Neural progenitor cell (in vitro differentiated cells): Measurements from ENCODE around the gene FASTKD3. TPM values are rescaled to one million over a fixed set of nuclear protein-coding genes. Genes with fewer than 3 reads are reported as not detected.

Experiments used
- DNase-seq: peaks from one replicate; pipeline ENCODE4 v3.0.0-alpha.2; 2016; ENCODE audit warnings: low spot score
- H2AFZ ChIP-seq: fragments of 200-600 bp; sonication (generic); replicated peaks from 2 replicates; pipeline ENCODE4 v1.6.1; 2016; ENCODE audit warnings: antibody characterized with exemption
- H3F3A ChIP-seq: fragments of 200-600 bp; sonication (generic); 2 replicates; pipeline ENCODE4 v1.6.1; 2016; ENCODE audit warnings: antibody characterized with exemption, low read depth
- H3K27ac ChIP-seq: fragments of 200-600 bp; sonication (generic); 2 replicates; pipeline ENCODE4 v1.5.1; 2016; ENCODE audit warnings: mild to moderate bottlenecking
- H3K27me3 ChIP-seq: fragments of 200-600 bp; sonication (generic); 2 replicates; pipeline ENCODE4 v1.6.1; 2016; ENCODE audit warnings: mild to moderate bottlenecking, moderate library complexity
- H3K36me3 ChIP-seq: fragments of 200-600 bp; sonication (generic); 2 replicates; pipeline ENCODE4 v1.5.1; 2016
- H3K4me1 ChIP-seq: fragments of 200-600 bp; sonication (generic); 2 replicates; pipeline ENCODE4 v1.6.1; 2016; ENCODE audit warnings: mixed run types
- H3K4me2 ChIP-seq: fragments of 200-600 bp; sonication (generic); 2 replicates; pipeline ENCODE4 v1.6.1; 2016
- H3K4me3 ChIP-seq: fragments of 200-600 bp; sonication (generic); 2 replicates; pipeline ENCODE4 v1.5.1; 2016
- H3K79me2 ChIP-seq: fragments of 200-600 bp; sonication (generic); 2 replicates; pipeline ENCODE4 v1.6.1; 2016; ENCODE audit warnings: low read depth
- H3K9ac ChIP-seq: fragments of 200-600 bp; sonication (generic); 2 replicates; pipeline ENCODE4 v1.6.1; 2016
- H3K9me3 ChIP-seq: fragments of 200-600 bp; sonication (generic); 2 replicates; pipeline ENCODE4 v1.5.1; 2016; ENCODE audit warnings: low read depth
- H4K20me1 ChIP-seq: fragments of 200-600 bp; sonication (generic); 2 replicates; pipeline ENCODE4 v1.6.1; 2016; ENCODE audit warnings: low read depth
- H3K27ac Mint-ChIP-seq: 3 replicates; pipeline ENCODE4 v1.8.0; 2021; ENCODE audit warnings: mixed read lengths
- H3K27me3 Mint-ChIP-seq: 2 replicates; pipeline ENCODE4 v1.8.0; 2022; ENCODE audit warnings: low read depth, mild to moderate bottlenecking, inconsistent platforms, moderate library complexity, mixed read lengths; ENCODE audit not compliant: insufficient read depth
- H3K36me3 Mint-ChIP-seq: 3 replicates; pipeline ENCODE4 v1.8.0; 2021; ENCODE audit warnings: mixed read lengths
- H3K4me1 Mint-ChIP-seq: 3 replicates; pipeline ENCODE4 v1.8.0; 2021; ENCODE audit warnings: mixed read lengths
- H3K4me3 Mint-ChIP-seq: 3 replicates; pipeline ENCODE4 v1.8.0; 2021; ENCODE audit warnings: mild to moderate bottlenecking, moderate library complexity, mixed read lengths
- H3K9me3 Mint-ChIP-seq: 3 replicates; pipeline ENCODE4 v1.8.0; 2020; ENCODE audit warnings: mixed read lengths
- CTCF ChIP-seq: fragments of 200-600 bp; sonication (generic); IDR thresholded peaks from 2 replicates; pipeline ENCODE4 v1.5.1; 2017; ENCODE audit warnings: antibody characterized with exemption, mild to moderate bottlenecking
- EZH2 ChIP-seq: fragments of 200-600 bp; sonication (generic); IDR thresholded peaks from 2 replicates; pipeline ENCODE4 v1.6.1; 2017; ENCODE audit warnings: antibody characterized with exemption, mild to moderate bottlenecking, moderate library complexity
- EZH2phosphoT487 ChIP-seq: fragments of 200-600 bp; sonication (generic); IDR thresholded peaks from 2 replicates; pipeline ENCODE4 v1.6.1; 2017; ENCODE audit warnings: antibody characterized with exemption
- total RNA-seq: library from RNA; depleted of rRNA; stranded (reverse); fragments of >200 nt; gene quantifications from 2 replicates; pipeline ENCODE4 v1.2.3, GENCODE V29; 2015; ENCODE audit warnings: low replicate concordance

Gene FASTKD3
- total RNA-seq, 1 donor from 2014 or later, result 32.2 TPM

- Histone ChIP-seq H3K4me1 (peaks cover 12% of the 10 kb centered on the region), H3K27ac (no peak overlapping the region), H2AFZ (no peak overlapping the region), H3K4me2 (no peak overlapping the region), H3F3A (peaks cover 6% of the 10 kb centered on the region), H3K36me3 (no peaks in the 10 kb centered on the region), H3K27me3 (peaks cover 22% of the 10 kb centered on the region), H3K79me2 (no peaks in the 10 kb centered on the region), H4K20me1 (no peaks in the 10 kb centered on the region), H3K9ac (no peak overlapping the region), H3K4me3 (no peak overlapping the region), H3K9me3 (no peaks in the 10 kb centered on the region)
- H3K9me3 Mint-ChIP-seq, result peaks cover 5% of the 10 kb centered on the region
- no peak for TF ChIP-seq EZH2phosphoT487
- no peak for TF ChIP-seq EZH2
- TF ChIP-seq CTCF, result no peak
- no peaks in the 10 kb centered on the region for H3K36me3 Mint-ChIP-seq
- DNase-seq, result no peak
- H3K27ac Mint-ChIP-seq, result no peak overlapping the region
- H3K4me1 Mint-ChIP-seq, result peaks cover 14% of the 10 kb centered on the region
- no peak overlapping the region for H3K4me3 Mint-ChIP-seq
- peaks cover 4% of the 10 kb centered on the region for H3K27me3 Mint-ChIP-seq
These were observed 23.3 kb downstream of the FASTKD3 start for GRCh38 chr5:7845557-7845956.

GRCh38 chr5:7844901-7845300 lies 23.9 kb downstream of the FASTKD3 start:
- Histone ChIP-seq H2AFZ (no peak overlapping the region), H4K20me1 (no peaks in the 10 kb centered on the region), H3K36me3 (no peaks in the 10 kb centered on the region), H3K27me3 (peaks cover 22% of the 10 kb centered on the region), H3K9me3 (no peaks in the 10 kb centered on the region), H3K4me2 (no peak overlapping the region), H3K27ac (no peak overlapping the region), H3K9ac (no peak overlapping the region), H3K4me1 (peaks cover 12% of the 10 kb centered on the region), H3K79me2 (no peaks in the 10 kb centered on the region), H3F3A (peaks cover 6% of the 10 kb centered on the region), H3K4me3 (no peak overlapping the region)
- no peak for DNase-seq
- H3K27ac Mint-ChIP-seq, result no peak overlapping the region
- no peak for TF ChIP-seq EZH2phosphoT487
- no peak for TF ChIP-seq EZH2
- TF ChIP-seq CTCF, result no peak
- H3K27me3 Mint-ChIP-seq, result peaks cover 4% of the 10 kb centered on the region
- H3K4me3 Mint-ChIP-seq, result no peak overlapping the region
- H3K36me3 Mint-ChIP-seq, result no peaks in the 10 kb centered on the region
- H3K9me3 Mint-ChIP-seq, result peaks cover 5% of the 10 kb centered on the region
- H3K4me1 Mint-ChIP-seq, result peaks cover 14% of the 10 kb centered on the region

GRCh38 chr5:7842531-7842930 lies 26.3 kb downstream of the FASTKD3 start:
- peaks cover 2% of the 10 kb centered on the region for H3K27me3 Mint-ChIP-seq

More at GRCh38 chr5:7842531-7842930, 26.3 kb downstream of the FASTKD3 start:
- Mint-ChIP-seq H3K9me3 (peaks cover 5% of the 10 kb centered on the region), H3K4me3 (no peak overlapping the region), H3K4me1 (peaks cover 11% of the 10 kb centered on the region), H3K27ac (no peak overlapping the region), H3K36me3 (no peaks in the 10 kb centered on the region)
- no peak overlapping the region for H3K4me3 ChIP-seq
- no peak for DNase-seq
- no peak overlapping the region for H2AFZ ChIP-seq
- peaks cover under 1% of the 10 kb centered on the region for H3K27me3 ChIP-seq
- TF ChIP-seq CTCF (no peak), EZH2 (no peak), EZH2phosphoT487 (no peak)
- H3K27ac ChIP-seq, result no peak overlapping the region
- no peaks in the 10 kb centered on the region for H3K36me3 ChIP-seq
- peaks cover 12% of the 10 kb centered on the region for H3K4me1 ChIP-seq
- no peaks in the 10 kb centered on the region for H4K20me1 ChIP-seq
- no peaks in the 10 kb centered on the region for H3K9me3 ChIP-seq
- H3K9ac ChIP-seq, result no peak overlapping the region
- no peaks in the 10 kb centered on the region for H3K79me2 ChIP-seq
- no peaks in the 10 kb centered on the region for H3F3A ChIP-seq
- no peak overlapping the region for H3K4me2 ChIP-seq
